ENCODE measurements around the gene ERLIN1.

ERLIN1 gene

DNA sequence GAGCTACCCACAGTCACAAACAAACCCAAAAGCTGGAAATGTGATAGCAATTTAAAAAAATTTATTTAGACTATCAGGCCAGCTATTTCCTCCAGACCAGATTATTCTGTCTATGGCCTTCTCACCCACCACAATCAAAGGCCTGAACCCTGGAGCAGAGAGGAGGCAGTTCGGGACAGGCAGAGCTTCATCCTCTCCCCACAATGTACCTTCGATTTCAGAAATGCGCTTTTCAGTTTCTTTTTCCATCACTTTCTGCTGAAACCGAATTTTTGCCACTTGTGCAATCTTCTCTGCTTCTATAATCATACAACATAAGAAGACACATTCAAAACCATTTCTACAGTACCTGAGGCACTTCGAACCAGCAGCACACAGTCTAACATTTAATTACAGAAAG is 29.9 kb downstream of the ERLIN1 start:
- Mint-ChIP-seq H3K4me1 (ENCODE audit: low read depth) (peaks cover 17% of the 10 kb centered on the region), H3K27me3 (no peaks in the 10 kb centered on the region), H3K9me3 (no peaks in the 10 kb centered on the region), H3K36me3 (ENCODE audit: low read depth) (peaks cover 84% of the 10 kb centered on the region), H3K4me3 (no peak overlapping the region), H3K27ac (no peak overlapping the region)

- no peaks in the 10 kb centered on the region for H3K9me3 Mint-ChIP-seq
- H3K27ac Mint-ChIP-seq: no peak overlapping the region
- H3K36me3 Mint-ChIP-seq (ENCODE audit: low read depth): peaks cover 85% of the 10 kb centered on the region
- H3K27me3 Mint-ChIP-seq: no peaks in the 10 kb centered on the region
- H3K4me3 Mint-ChIP-seq: no peak overlapping the region
- peaks cover 24% of the 10 kb centered on the region for H3K4me1 Mint-ChIP-seq (ENCODE audit: low read depth)
Observed at GRCh38 chr10:100154666-100155065, 31.2 kb downstream of the ERLIN1 start.

- peaks cover 81% of the 10 kb centered on the region for H3K36me3 Mint-ChIP-seq (ENCODE audit: low read depth)
- H3K4me3 Mint-ChIP-seq: no peak overlapping the region
- H3K4me1 Mint-ChIP-seq (ENCODE audit: low read depth): peaks cover 34% of the 10 kb centered on the region
- H3K27ac Mint-ChIP-seq: peak overlapping the region; percentile 66
- H3K27me3 Mint-ChIP-seq: no peaks in the 10 kb centered on the region
- H3K9me3 Mint-ChIP-seq: no peaks in the 10 kb centered on the region
Observed at GRCh38 chr10:100153239-100153825, 32.5 kb downstream of the ERLIN1 start.

DNA sequence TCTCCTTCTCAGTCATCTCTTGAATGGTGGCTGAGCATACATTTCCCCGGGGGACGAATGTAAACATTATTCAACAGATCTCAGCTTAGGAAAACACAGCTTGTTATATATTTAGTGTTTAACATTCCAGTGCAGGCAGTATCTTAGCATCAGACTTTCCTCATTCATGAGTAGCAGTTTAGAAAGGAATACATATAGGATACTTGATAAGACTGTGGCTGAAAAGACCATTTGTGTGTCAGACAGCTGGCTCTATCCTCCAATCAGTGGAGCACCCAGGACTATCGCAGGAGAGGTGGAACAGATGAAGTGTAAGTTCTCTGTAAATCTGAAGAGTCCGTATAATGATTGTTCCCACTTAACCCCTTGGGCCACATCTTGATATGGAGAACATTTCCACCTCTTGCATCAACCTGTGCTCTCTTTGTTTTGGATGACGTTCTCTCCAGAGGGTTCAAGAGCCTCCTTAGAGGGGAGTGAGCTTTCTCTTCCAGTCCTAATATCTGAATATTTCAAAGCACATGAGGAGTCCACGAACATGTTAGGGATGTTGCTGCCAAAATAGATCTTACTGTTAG is 34.0 kb downstream of the ERLIN1 start:
- H3K27me3 Mint-ChIP-seq: no peaks in the 10 kb centered on the region
- H3K9me3 Mint-ChIP-seq: no peaks in the 10 kb centered on the region
- peak overlapping the region; percentile 23 for H3K27ac Mint-ChIP-seq
- no peak overlapping the region for H3K4me3 Mint-ChIP-seq
- peaks cover 66% of the 10 kb centered on the region for H3K36me3 Mint-ChIP-seq (ENCODE audit: low read depth)
- peaks cover 35% of the 10 kb centered on the region for H3K4me1 Mint-ChIP-seq (ENCODE audit: low read depth)

GRCh38 chr10:100148353-100149211 is 37.2 kb downstream of the ERLIN1 start:
- Mint-ChIP-seq H3K27me3 (peaks cover 3% of the 10 kb centered on the region), H3K27ac (peak overlapping the region; percentile 93), H3K36me3 (ENCODE audit: low read depth) (peaks cover 39% of the 10 kb centered on the region), H3K9me3 (no peaks in the 10 kb centered on the region), H3K4me3 (peak overlapping the region; percentile 40), H3K4me1 (ENCODE audit: low read depth) (peaks cover 28% of the 10 kb centered on the region)

GRCh38 chr10:100146875-100147650 is 38.8 kb downstream of the ERLIN1 start:
- Mint-ChIP-seq H3K4me3 (no peak overlapping the region), H3K4me1 (ENCODE audit: low read depth) (peaks cover 22% of the 10 kb centered on the region), H3K9me3 (no peaks in the 10 kb centered on the region), H3K27ac (no peak overlapping the region), H3K36me3 (ENCODE audit: low read depth) (peaks cover 29% of the 10 kb centered on the region), H3K27me3 (peaks cover 4% of the 10 kb centered on the region)

- Mint-ChIP-seq H3K4me3 (no peak overlapping the region), H3K27ac (no peak overlapping the region), H3K36me3 (ENCODE audit: low read depth) (peaks cover 22% of the 10 kb centered on the region), H3K4me1 (ENCODE audit: low read depth) (peaks cover 22% of the 10 kb centered on the region), H3K27me3 (peaks cover 11% of the 10 kb centered on the region), H3K9me3 (no peaks in the 10 kb centered on the region)
Observed at GRCh38 chr10:100146398-100146797, 39.4 kb downstream of the ERLIN1 start.

GRCh38 chr10:100143756-100144155 is 42.1 kb downstream of the ERLIN1 start:
- Mint-ChIP-seq H3K9me3 (no peaks in the 10 kb centered on the region), H3K27ac (no peak overlapping the region), H3K4me1 (ENCODE audit: low read depth) (peaks cover 6% of the 10 kb centered on the region), H3K27me3 (peaks cover 20% of the 10 kb centered on the region), H3K36me3 (ENCODE audit: low read depth) (peaks cover 2% of the 10 kb centered on the region), H3K4me3 (no peak overlapping the region)

DNA sequence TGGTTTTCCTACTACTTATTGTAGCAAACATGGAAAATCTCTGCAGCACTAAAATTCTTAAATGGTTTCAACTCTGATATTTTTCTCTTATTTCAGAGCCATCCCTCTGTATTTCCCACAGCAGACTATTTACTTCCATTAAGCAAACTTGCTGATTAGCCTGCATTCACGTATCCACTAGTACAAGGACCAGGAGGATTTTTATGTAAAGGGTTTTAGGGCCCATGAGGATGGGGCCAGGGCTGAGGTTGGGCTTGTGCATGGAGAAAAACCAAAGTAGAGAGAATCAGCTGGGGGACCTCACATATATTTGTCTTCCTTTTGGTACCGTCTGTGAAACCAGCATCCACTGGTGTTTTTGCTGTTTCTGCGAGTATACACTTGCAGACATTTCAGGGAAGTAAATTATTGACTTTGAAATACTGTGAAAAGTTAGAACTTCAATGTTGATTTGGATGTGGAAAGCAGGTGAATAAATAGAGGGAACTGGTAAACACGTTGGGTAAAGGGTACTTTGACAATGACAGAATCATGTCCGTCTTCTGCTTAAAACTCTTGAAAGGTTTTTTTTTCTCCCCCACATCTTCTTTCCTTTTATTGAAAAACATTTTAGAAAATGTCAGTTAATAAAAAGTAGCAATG is 44.3 kb downstream of the ERLIN1 start:
- Mint-ChIP-seq H3K27me3 (peaks cover 21% of the 10 kb centered on the region), H3K4me1 (ENCODE audit: low read depth) (no peaks in the 10 kb centered on the region), H3K27ac (no peak overlapping the region), H3K4me3 (no peak overlapping the region), H3K9me3 (no peaks in the 10 kb centered on the region), H3K36me3 (ENCODE audit: low read depth) (no peaks in the 10 kb centered on the region)

- Mint-ChIP-seq H3K27ac (no peak overlapping the region), H3K9me3 (no peaks in the 10 kb centered on the region), H3K27me3 (peaks cover 25% of the 10 kb centered on the region), H3K4me3 (no peak overlapping the region), H3K36me3 (ENCODE audit: low read depth) (no peaks in the 10 kb centered on the region), H3K4me1 (ENCODE audit: low read depth) (no peaks in the 10 kb centered on the region)
Observed at GRCh38 chr10:100140070-100140469, 45.8 kb downstream of the ERLIN1 start.

GRCh38 chr10:100138921-100139496 is 46.8 kb downstream of the ERLIN1 start:
- no peaks in the 10 kb centered on the region for H3K4me1 Mint-ChIP-seq (ENCODE audit: low read depth)
- H3K9me3 Mint-ChIP-seq: no peaks in the 10 kb centered on the region

GRCh38 chr10:100135486-100135885 is 50.3 kb downstream of the ERLIN1 start:
- Mint-ChIP-seq H3K9me3 (peaks cover 3% of the 10 kb centered on the region), H3K36me3 (ENCODE audit: low read depth) (no peaks in the 10 kb centered on the region), H3K27ac (no peak overlapping the region), H3K4me3 (no peak overlapping the region), H3K27me3 (peaks cover 20% of the 10 kb centered on the region), H3K4me1 (ENCODE audit: low read depth) (no peaks in the 10 kb centered on the region)

More at GRCh38 chr10:100138921-100139496, 46.8 kb downstream of the ERLIN1 start:
- no peak overlapping the region for H3K27ac Mint-ChIP-seq
- H3K27me3 Mint-ChIP-seq: peaks cover 25% of the 10 kb centered on the region
- H3K36me3 Mint-ChIP-seq (ENCODE audit: low read depth): no peaks in the 10 kb centered on the region
- no peak overlapping the region for H3K4me3 Mint-ChIP-seq

DNA sequence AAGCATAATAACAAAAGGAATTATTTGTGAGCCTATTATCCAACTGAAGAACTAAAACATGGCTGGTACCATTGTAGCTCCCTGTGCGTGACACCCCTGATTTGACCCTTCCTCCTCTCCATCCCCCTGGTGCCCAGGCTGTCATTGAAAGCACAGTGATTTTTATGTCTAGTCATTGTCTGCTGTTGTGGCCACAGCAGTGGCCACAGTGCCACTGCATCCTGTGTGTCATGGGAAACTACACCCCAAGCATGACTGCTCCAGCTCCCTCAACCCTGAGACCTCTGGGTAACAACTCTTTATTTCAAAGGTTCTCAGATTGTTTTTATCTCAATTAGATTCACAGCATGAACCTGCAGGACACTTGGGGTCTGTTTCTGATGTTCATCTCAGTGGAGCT is 52.0 kb downstream of the ERLIN1 start:
- peaks cover 16% of the 10 kb centered on the region for H3K27me3 Mint-ChIP-seq
- no peak overlapping the region for H3K4me3 Mint-ChIP-seq
- no peaks in the 10 kb centered on the region for H3K36me3 Mint-ChIP-seq (ENCODE audit: low read depth)
- peaks cover 3% of the 10 kb centered on the region for H3K9me3 Mint-ChIP-seq
- no peaks in the 10 kb centered on the region for H3K4me1 Mint-ChIP-seq (ENCODE audit: low read depth)
- H3K27ac Mint-ChIP-seq: no peak overlapping the region

DNA sequence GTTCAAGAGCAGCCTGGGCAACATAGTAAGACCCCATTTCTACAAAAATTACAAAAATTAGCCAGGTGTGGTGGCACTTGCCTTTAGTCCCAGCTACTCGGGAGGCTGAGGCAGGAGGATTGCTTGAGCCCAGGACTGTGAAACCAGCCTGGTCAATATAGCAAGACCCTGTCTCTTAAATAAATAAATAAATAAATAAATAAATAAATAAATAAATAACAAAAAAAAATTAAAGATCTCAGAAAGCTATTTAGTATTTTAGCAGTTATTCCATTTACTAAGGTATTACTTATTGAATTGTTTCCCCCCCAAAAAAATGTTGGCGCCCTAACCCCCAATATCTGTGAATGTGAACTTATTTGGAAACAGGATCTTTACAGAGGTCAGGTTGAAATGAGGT is 53.4 kb downstream of the ERLIN1 start:
- Mint-ChIP-seq H3K4me1 (ENCODE audit: low read depth) (no peaks in the 10 kb centered on the region), H3K4me3 (no peak overlapping the region), H3K27ac (no peak overlapping the region), H3K9me3 (peaks cover 3% of the 10 kb centered on the region), H3K36me3 (ENCODE audit: low read depth) (no peaks in the 10 kb centered on the region), H3K27me3 (peaks cover 22% of the 10 kb centered on the region)

All from stimulated activated naive CD8-positive, alpha-beta T cell treated with anti-CD3 and anti-CD28 coated beads, Interleukin-15, Interleukin-2, amounts not matched to agents 100 ng/mL and 50 ng/mL, for 24 hours (primary cell).